Uterus (tissue), 4 donors: ENCODE data around the gene EXOC4. TPM values are rescaled to one million over a fixed set of nuclear protein-coding genes. Genes with fewer than 3 reads are reported as not detected.

ENCODE experiments used
- DNase-seq, 2 donors: peaks; one replicate each; pipeline ENCODE4 v3.0.0-alpha.2; 2019 to 2020
- H3K27ac ChIP-seq, 2 donors: fragments of 200-600 bp; sonication (generic); 1 replicate in 1 of 2; 2 replicates in 1 of 2; pipeline ENCODE4 v1.5.1; 2016 to 2018
- H3K27me3 ChIP-seq, 2 donors: fragments of 200-600 bp; sonication (generic); one replicate each; pipeline ENCODE4 v1.5.1; 2018 to 2019; ENCODE audit warnings: control low read depth in 1 of 2
- H3K36me3 ChIP-seq, 2 donors: fragments of 200-600 bp; sonication (generic); one replicate each; pipeline ENCODE4 v1.5.1; 2019; ENCODE audit warnings: control low read depth in 1 of 2
- H3K4me1 ChIP-seq, 2 donors: fragments of 200-600 bp; sonication (generic); one replicate each; pipeline ENCODE4 v1.5.1; 2018 to 2019; ENCODE audit warnings: control low read depth in 1 of 2
- H3K4me3 ChIP-seq, 2 donors: fragments of 200-600 bp; sonication (generic); 1 replicate in 1 of 2; 2 replicates in 1 of 2; pipeline ENCODE4 v1.5.1; 2018 to 2019; ENCODE audit warnings: mild to moderate bottlenecking in 1 of 2
- H3K9me3 ChIP-seq, 2 donors: fragments of 200-600 bp; sonication (generic); one replicate each; pipeline ENCODE4 v1.5.1; 2019; ENCODE audit warnings: control low read depth in 1 of 2
- POLR2A ChIP-seq, 2 donors: fragments of 450-650 bp; IDR thresholded peaks; one replicate each; pipeline ENCODE4 v1.6.1; 2016; ENCODE audit warnings: antibody characterized with exemption in 2 of 2, mild to moderate bottlenecking in 1 of 2, moderate library complexity in 1 of 2
- intact Hi-C: fragments of 100-400 bp; cut with DNase I; formaldehyde crosslinking; loops from one replicate; pipeline ENCODE4 v1.15.1; 2023; ENCODE audit warnings: low total_unique reads
- total RNA-seq, 4 donors: library from RNA; depleted of rRNA in 3 of 4; stranded (reverse); fragments of >200 nt in 3 of 4; gene quantifications; one replicate each; pipeline versions ENCODE4 v1.1.0 to v1.2.4, GENCODE V29; 2014 to 2023
- TF ChIP-seq, protein P1 (sequence below), 4 experiments: fragments of 200-600 bp in 2 of 4; fragments of 450-650 bp in 2 of 4; sonication (generic) in 2 of 4; IDR thresholded peaks; one replicate each; pipeline ENCODE4 v1.5.1; 2016 to 2019; ENCODE audit warnings: antibody characterized with exemption in 4 of 4, mild to moderate bottlenecking in 2 of 4, moderate library complexity in 1 of 4
- donor health status: DM: yes; HTN: yes; CAD: no.

EXOC4 gene
- total RNA-seq, 4 donors from 2014 or later, result 27.2 to 126 (median 65.4) TPM

DNA sequence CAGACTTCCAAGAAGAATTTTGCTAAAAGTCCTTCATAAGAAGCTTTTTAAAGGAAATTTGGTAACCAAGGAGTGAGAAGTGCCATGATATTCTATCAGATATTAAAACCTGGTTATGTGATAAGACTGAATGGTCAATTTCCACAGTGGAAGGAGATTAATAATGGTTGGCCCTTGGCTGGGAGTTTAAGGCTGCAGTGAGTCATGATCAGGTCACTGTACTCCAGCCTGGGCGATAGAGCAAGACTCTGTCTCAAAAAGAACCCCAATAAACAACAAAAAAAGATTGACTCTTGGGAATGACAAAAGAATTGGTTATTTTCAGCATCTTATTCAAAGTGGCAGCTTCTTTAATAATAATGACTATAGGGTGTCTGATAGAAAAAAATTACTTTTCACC lies 37.2 kb downstream of the EXOC4 start:
- no peaks in the 10 kb centered on the region for H3K4me1 ChIP-seq

DNA sequence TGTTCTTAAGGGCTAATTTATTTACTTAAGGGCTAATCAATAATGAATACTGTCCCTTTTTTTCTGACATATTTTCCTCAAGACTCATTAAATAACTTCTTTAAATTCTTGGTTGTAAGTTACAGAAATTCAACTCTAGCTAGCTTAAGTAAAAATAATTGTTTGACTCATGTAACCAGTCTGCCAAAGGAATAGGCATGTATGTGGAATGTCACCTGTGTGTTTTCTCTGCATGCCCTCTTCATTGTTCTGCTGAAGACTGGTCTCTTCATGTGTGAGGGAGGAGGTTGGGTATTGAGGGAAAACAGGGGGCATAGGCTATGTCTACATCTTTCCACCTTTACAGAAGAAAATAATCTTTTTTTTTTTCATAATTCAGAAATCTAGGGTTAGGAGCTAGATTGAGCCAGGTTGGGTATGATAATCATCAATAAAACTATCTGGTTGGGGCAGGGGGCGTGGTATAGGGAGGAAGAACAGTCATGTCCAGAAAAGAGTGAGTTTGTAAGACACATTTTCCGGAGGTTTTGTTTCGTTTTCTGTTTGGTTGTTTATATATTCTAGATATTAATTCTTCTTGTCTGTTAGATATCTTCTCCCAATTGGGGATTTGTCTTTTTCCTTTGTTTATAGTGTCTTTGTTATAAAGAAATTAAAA lies 37.9 kb downstream of the EXOC4 start:
- no peaks in the 10 kb centered on the region for H3K27me3 ChIP-seq
- no peak overlapping the region for H3K27ac ChIP-seq
- H3K4me3 ChIP-seq, result no peak overlapping the region
- no peaks in the 10 kb centered on the region for H3K9me3 ChIP-seq
- TF ChIP-seq POLR2A (IDR thresholded peaks at IDR 0.05), result no peak
- TF ChIP-seq, protein P1, sequence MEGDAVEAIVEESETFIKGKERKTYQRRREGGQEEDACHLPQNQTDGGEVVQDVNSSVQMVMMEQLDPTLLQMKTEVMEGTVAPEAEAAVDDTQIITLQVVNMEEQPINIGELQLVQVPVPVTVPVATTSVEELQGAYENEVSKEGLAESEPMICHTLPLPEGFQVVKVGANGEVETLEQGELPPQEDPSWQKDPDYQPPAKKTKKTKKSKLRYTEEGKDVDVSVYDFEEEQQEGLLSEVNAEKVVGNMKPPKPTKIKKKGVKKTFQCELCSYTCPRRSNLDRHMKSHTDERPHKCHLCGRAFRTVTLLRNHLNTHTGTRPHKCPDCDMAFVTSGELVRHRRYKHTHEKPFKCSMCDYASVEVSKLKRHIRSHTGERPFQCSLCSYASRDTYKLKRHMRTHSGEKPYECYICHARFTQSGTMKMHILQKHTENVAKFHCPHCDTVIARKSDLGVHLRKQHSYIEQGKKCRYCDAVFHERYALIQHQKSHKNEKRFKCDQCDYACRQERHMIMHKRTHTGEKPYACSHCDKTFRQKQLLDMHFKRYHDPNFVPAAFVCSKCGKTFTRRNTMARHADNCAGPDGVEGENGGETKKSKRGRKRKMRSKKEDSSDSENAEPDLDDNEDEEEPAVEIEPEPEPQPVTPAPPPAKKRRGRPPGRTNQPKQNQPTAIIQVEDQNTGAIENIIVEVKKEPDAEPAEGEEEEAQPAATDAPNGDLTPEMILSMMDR (IDR thresholded peaks at IDR 0.05), result no peak
- no peaks in the 10 kb centered on the region for H3K36me3 ChIP-seq
- H3K4me1 ChIP-seq, result no peaks in the 10 kb centered on the region
- DNase-seq, result no peak
- intact Hi-C loops, result no loop called here

More for the DNA sequence above, 37.2 kb downstream of the EXOC4 start:
- DNase-seq, result no peak
- Histone ChIP-seq H3K4me3 (no peak overlapping the region), H3K36me3 (no peaks in the 10 kb centered on the region), H3K27ac (no peak overlapping the region), H3K9me3 (no peaks in the 10 kb centered on the region), H3K27me3 (no peaks in the 10 kb centered on the region)
- intact Hi-C loops, result no loop called here
- no peak for TF ChIP-seq POLR2A (IDR thresholded peaks at IDR 0.05)
- TF ChIP-seq, protein P1 (IDR thresholded peaks at IDR 0.05), result no peak

DNA sequence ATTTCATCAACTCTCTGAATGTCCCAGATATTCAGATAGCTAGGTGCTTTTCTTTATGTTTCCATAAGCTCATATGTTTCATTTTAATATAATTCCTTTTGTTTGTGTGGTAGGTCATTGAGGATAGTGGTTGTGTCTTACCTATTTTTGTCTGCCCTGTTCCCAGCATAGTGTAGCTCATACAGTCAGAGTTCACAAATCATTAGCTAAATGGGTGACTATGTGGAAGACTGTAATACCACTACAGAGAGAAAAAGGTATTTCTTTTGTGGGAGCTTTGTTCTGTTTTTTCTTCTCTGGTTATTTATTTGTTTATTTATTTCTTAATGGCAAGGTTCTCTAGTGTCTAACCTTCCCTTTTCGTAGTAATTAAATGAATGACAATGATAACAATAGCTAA lies 39.8 kb downstream of the EXOC4 start:
- DNase-seq, result no peak
- H3K4me1 ChIP-seq, result no peaks in the 10 kb centered on the region
- no peak overlapping the region for H3K4me3 ChIP-seq
- no peak overlapping the region for H3K27ac ChIP-seq
- intact Hi-C loops, result no loop called here
- H3K9me3 ChIP-seq, result no peaks in the 10 kb centered on the region
- no peaks in the 10 kb centered on the region for H3K36me3 ChIP-seq
- TF ChIP-seq, protein P1 (IDR thresholded peaks at IDR 0.05), result no peak
- TF ChIP-seq POLR2A (IDR thresholded peaks at IDR 0.05), result no peak
- no peaks in the 10 kb centered on the region for H3K27me3 ChIP-seq

DNA sequence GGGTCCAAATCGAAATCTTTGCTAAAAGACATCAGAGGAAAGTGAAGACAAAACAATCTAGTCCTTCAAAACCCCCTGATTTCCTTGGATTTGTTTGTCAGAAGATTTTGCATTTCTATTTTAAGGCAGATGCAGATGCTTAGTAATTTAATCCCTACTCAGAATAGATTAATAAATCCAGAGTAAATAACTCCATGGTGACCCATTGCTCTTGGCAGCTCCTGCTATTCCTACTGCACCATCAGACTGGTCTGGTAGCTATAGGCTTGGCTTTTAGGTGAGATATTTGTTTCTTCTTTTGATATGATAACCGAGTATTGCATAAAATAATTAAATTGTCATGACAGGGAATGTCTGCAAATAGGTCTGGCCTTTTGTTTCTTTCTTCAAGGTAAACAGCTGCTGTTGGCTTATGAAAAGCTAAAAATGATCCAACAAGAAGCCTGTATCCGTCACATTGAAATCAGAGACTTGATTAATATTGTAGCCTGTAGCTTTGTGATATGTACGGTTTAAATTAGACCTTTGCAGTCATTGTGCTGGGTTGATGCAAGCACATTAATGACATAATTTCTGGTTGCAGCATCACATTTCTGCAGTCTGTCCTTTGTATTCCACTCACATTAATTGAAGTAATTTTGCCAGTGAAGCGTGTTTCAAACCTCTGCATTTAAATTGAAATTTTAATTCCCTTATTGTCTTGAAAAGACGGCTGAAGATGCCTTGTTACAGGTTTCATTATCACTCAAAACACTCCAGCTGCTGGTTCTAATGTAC lies 40.7 kb downstream of the EXOC4 start:
- Histone ChIP-seq H3K27ac (no peak overlapping the region), H3K36me3 (no peaks in the 10 kb centered on the region), H3K4me1 (no peaks in the 10 kb centered on the region), H3K9me3 (no peaks in the 10 kb centered on the region), H3K4me3 (no peak overlapping the region), H3K27me3 (no peaks in the 10 kb centered on the region)
- no peak for TF ChIP-seq POLR2A (IDR thresholded peaks at IDR 0.05)
- TF ChIP-seq, protein P1 (IDR thresholded peaks at IDR 0.05), result no peak
- intact Hi-C loops, result no loop called here
- DNase-seq, result no peak

DNA sequence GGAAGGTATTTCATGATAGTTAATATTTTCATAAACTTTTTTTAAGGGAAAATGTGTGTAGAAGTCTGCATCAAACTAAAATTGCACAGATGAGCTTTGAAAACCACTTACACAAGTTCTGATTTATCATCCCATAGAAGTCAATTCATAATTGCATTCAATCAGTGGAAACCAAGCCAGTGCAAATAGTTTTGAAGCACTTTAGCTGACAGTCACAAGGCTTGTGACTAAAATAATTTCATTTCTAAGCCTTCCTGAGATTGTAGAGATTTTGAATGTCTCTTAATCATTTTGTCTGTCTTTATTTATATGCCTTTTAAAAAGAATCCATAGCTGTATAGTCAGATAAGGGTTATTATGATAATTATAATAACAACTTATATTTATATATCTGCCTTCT lies 41.4 kb downstream of the EXOC4 start:
- Histone ChIP-seq H3K4me1 (no peaks in the 10 kb centered on the region), H3K27me3 (no peaks in the 10 kb centered on the region), H3K4me3 (no peak overlapping the region), H3K9me3 (no peaks in the 10 kb centered on the region), H3K27ac (no peak overlapping the region), H3K36me3 (no peaks in the 10 kb centered on the region)
- no peak for TF ChIP-seq POLR2A (IDR thresholded peaks at IDR 0.05)
- TF ChIP-seq, protein P1 (IDR thresholded peaks at IDR 0.05), result no peak
- no peak for DNase-seq
- intact Hi-C loops, result no loop called here
